Stimulated activated naive CD4-positive, alpha-beta T cell (primary cell): Measurements from ENCODE around the gene BCOR.

ENCODE experiments used
- DNase-seq, 6 experiments: peaks; one replicate each; lab custom pipeline; 2025; lab: John Stamatoyannopoulos, UW

Gene BCOR

DNA sequence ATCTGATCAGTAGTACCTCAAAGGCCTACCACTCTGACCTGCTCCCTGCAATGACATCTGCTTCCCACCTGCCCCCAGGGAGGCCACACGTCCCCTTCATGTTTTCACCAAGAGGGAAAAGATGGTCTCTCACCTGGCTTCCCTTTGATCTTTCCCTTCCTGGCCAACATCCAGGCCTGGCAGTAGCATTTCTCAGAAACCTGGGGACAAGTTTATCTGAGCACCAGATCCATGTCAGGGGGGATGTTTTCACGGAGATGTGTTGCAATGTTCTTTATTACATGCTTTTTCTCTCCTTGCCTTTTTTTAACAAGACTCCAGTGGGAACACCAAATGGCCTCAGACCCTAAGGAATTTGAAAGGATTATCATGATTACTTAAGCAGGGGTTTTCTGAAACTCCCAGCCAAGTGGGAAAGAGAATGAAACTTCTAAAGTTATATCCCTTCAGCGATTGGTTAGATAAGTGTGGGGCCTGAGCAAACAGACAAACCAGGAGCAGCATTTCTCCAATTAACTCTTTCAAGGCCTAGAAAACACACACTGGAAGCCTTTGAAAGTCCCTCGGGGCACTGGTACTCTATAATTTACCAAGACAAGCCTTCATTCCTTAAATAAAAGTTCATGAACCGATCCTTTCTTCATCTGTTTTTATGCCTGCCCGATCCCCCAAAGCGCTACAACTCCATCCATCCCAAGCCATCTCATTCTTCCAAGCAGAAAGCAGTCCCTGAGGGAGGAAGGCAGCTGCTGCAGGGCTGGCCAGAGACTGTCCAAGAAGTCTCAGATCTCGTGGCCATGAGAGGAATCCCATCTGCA, 94.1 kb downstream of the BCOR start:
- DNase-seq, result no peak

DNA sequence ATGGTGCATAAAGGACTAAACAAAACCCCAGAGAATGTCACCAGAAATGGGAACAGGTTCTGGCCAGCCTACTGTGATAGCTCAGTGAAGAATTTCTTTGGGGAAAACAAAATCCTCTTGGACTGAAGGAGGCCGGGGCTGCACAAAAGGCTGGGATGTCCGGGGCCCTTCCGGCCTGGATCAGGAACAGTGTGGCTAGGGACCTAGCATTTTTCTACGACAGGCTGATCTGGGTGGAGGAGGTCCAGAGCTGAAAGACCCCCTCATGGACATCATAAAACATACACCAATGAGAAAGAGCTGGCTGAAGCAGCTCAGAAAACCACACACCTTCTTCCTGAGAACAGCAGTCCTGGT, 94.7 kb downstream of the BCOR start:
- no peak for DNase-seq
